ENCODE results near the gene PROM1. TPM values are rescaled to one million over a fixed set of nuclear protein-coding genes. Genes with fewer than 3 reads are reported as not detected.

PROM1 gene
- polyA plus RNA-seq, 1 donor from 2014 or later, result 1.1 TPM

GRCh38 chr4:16032396-16032770 is 51.4 kb downstream of the PROM1 start:
- no peaks in the 10 kb centered on the region for H3K9me2 ChIP-seq (ENCODE audit: insufficient read depth, low read length)
- TF ChIP-seq SMC3 (conservative IDR thresholded peaks at IDR 0.05; ENCODE audit: poor library complexity) (no peak), MXI1 (conservative IDR thresholded peaks at IDR 0.05; ENCODE audit: poor library complexity, severe bottlenecking) (no peak), EZH2 (IDR thresholded peaks at IDR 0.05; ENCODE audit: borderline replicate concordance, insufficient read depth, low read length, poor library complexity, severe bottlenecking) (no peak), POLR2AphosphoS5 (IDR thresholded peaks at IDR 0.05) (no peak), EP300 (conservative IDR thresholded peaks at IDR 0.05; ENCODE audit: poor library complexity, severe bottlenecking) (no peak), TAF1 (IDR thresholded peaks at IDR 0.05; ENCODE audit: low read depth) (no peak), RAD21 (conservative IDR thresholded peaks at IDR 0.05) (no peak), REST (IDR thresholded peaks at IDR 0.05; ENCODE audit: borderline replicate concordance) (no peak), CTCF (IDR thresholded peaks at IDR 0.05; ENCODE audit: poor library complexity, severe bottlenecking) (no peak)
- H3K9me3 ChIP-seq (ENCODE audit: low read length), result no peaks in the 10 kb centered on the region
- no peak overlapping the region for H2AFZ ChIP-seq (ENCODE audit: low read depth, low read length)
- no peak overlapping the region for H3K27ac ChIP-seq (ENCODE audit: low read length)
- H3K36me3 ChIP-seq (ENCODE audit: insufficient read depth, low read length), result no peaks in the 10 kb centered on the region
- H3K79me2 ChIP-seq (replicated peaks; ENCODE audit: insufficient read depth, low read length), result no peaks in the 10 kb centered on the region
- H3K27me3 ChIP-seq (ENCODE audit: insufficient read depth, low read depth, low read length), result no peaks in the 10 kb centered on the region
- H3F3A ChIP-seq (ENCODE audit: insufficient read depth, low read length, poor library complexity, severe bottlenecking), result no peaks in the 10 kb centered on the region
- H3K9ac ChIP-seq (ENCODE audit: low read length), result no peak overlapping the region
- H4K20me1 ChIP-seq (ENCODE audit: insufficient read depth), result no peaks in the 10 kb centered on the region
- H3K4me2 ChIP-seq (ENCODE audit: low read length), result no peak overlapping the region
- no peak overlapping the region for H3K4me3 ChIP-seq (ENCODE audit: low read length)

GRCh38 chr4:16031546-16032395 is 52.1 kb downstream of the PROM1 start:
- H3K79me2 ChIP-seq (replicated peaks; ENCODE audit: insufficient read depth, low read length), result no peaks in the 10 kb centered on the region
- no peaks in the 10 kb centered on the region for H3K36me3 ChIP-seq (ENCODE audit: insufficient read depth, low read length)
- no peaks in the 10 kb centered on the region for H3K9me3 ChIP-seq (ENCODE audit: low read length)
- H2AFZ ChIP-seq (ENCODE audit: low read depth, low read length), result no peak overlapping the region
- no peaks in the 10 kb centered on the region for H4K20me1 ChIP-seq (ENCODE audit: insufficient read depth)
- H3K27me3 ChIP-seq (ENCODE audit: insufficient read depth, low read depth, low read length), result no peaks in the 10 kb centered on the region
- TF ChIP-seq SMC3 (conservative IDR thresholded peaks at IDR 0.05; ENCODE audit: poor library complexity), result no peak
- TF ChIP-seq MXI1 (conservative IDR thresholded peaks at IDR 0.05; ENCODE audit: poor library complexity, severe bottlenecking), result no peak
- no peak overlapping the region for H3K9ac ChIP-seq (ENCODE audit: low read length)
- no peak overlapping the region for H3K4me2 ChIP-seq (ENCODE audit: low read length)
- no peaks in the 10 kb centered on the region for H3K9me2 ChIP-seq (ENCODE audit: insufficient read depth, low read length)
- no peaks in the 10 kb centered on the region for H3F3A ChIP-seq (ENCODE audit: insufficient read depth, low read length, poor library complexity, severe bottlenecking)
- no peak overlapping the region for H3K27ac ChIP-seq (ENCODE audit: low read length)
- H3K4me3 ChIP-seq (ENCODE audit: low read length), result no peak overlapping the region
